CD4-positive, alpha-beta T cell (primary cell): ENCODE measurements around the gene FBXO41. TPM values are rescaled to one million over a fixed set of nuclear protein-coding genes. Genes with fewer than 3 reads are reported as not detected.

Experiments
- ATAC-seq: fragments of 200-7000 bp; cut with Tn5 transposase; one replicate; pipeline ENCODE4 v1.10.0; 2022; ENCODE audit warnings: mild to moderate bottlenecking; ENCODE audit not compliant: poor library complexity
- CTCF ChIA-PET: fragments of 350-600 bp; sonication (Branson Sonifier 250); formaldehyde crosslinking; loops from one replicate; lab custom pipeline; 2021; ENCODE audit warnings: antibody characterized with exemption, inconsistent platforms; lab: Charles Lee
- POLR2A ChIA-PET: fragments of 350-600 bp; sonication (Branson Sonifier 250); formaldehyde crosslinking; loops from one replicate; lab custom pipeline; 2021; ENCODE audit warnings: antibody characterized with exemption, inconsistent platforms; lab: Charles Lee
- DNase-seq, 14 experiments: peaks; one replicate each; pipeline ENCODE4 v3.0.0-alpha.2; 2013 to 2020; ENCODE audit warnings: mixed read lengths in 2 of 14
- H3K27ac ChIP-seq, 2 donors: one replicate each; pipeline versions ENCODE4 v1.5.1 to v1.7.0; 2013; ENCODE audit warnings: low read length in 2 of 2, low read depth in 1 of 2, mild to moderate bottlenecking in 1 of 2
- H3K27me3 ChIP-seq, 2 experiments: 1 replicate in 1 of 2; 2 replicates in 1 of 2; pipeline versions ENCODE4 v1.6.1 to v1.7.0; 2013; ENCODE audit warnings: low read length in 2 of 2, control low read depth in 1 of 2, mild to moderate bottlenecking in 1 of 2, moderate library complexity in 1 of 2; ENCODE audit not compliant: insufficient read depth in 2 of 2, control insufficient read depth in 1 of 2
- H3K36me3 ChIP-seq: one replicate; pipeline ENCODE4 v1.6.1; 2013; ENCODE audit warnings: low read length, control low read depth; ENCODE audit not compliant: insufficient read depth
- H3K4me1 ChIP-seq: one replicate; pipeline ENCODE4 v1.6.1; 2013; ENCODE audit warnings: low read length, control low read depth; ENCODE audit not compliant: insufficient read depth
- H3K4me3 ChIP-seq: one replicate; pipeline ENCODE4 v1.5.1; 2013; ENCODE audit warnings: mild to moderate bottlenecking, low read length, moderate library complexity
- H3K9me3 ChIP-seq, 2 experiments: 1 replicate in 1 of 2; 2 replicates in 1 of 2; pipeline versions ENCODE4 v1.6.1 to v1.7.0; 2013; ENCODE audit warnings: low read length in 2 of 2, mild to moderate bottlenecking in 2 of 2, control low read depth in 1 of 2, moderate library complexity in 1 of 2; ENCODE audit not compliant: control insufficient read depth in 1 of 2, insufficient read depth in 1 of 2
- H3K27ac Mint-ChIP-seq: one replicate; pipeline ENCODE4 v1.8.0; 2020; ENCODE audit warnings: mixed read lengths
- H3K27me3 Mint-ChIP-seq: one replicate; pipeline ENCODE4 v1.8.0; 2021; ENCODE audit warnings: mixed read lengths
- H3K36me3 Mint-ChIP-seq: one replicate; pipeline ENCODE4 v1.8.0; 2021; ENCODE audit warnings: low read depth, mixed read lengths
- H3K4me1 Mint-ChIP-seq: one replicate; pipeline ENCODE4 v1.8.0; 2021; ENCODE audit warnings: low read depth, mixed read lengths
- H3K4me3 Mint-ChIP-seq: one replicate; pipeline ENCODE4 v1.8.0; 2020; ENCODE audit warnings: mild to moderate bottlenecking, mixed read lengths
- H3K9me3 Mint-ChIP-seq: one replicate; pipeline ENCODE4 v1.8.0; 2020; ENCODE audit warnings: mixed read lengths
- CTCF ChIP-seq: fragments of 200-600 bp; IDR thresholded peaks from one replicate; pipeline ENCODE4 v1.8.0; 2022; ENCODE audit warnings: antibody characterized with exemption, mild to moderate bottlenecking
- intact Hi-C, 2 experiments: fragments of 100-400 bp; cut with DNase I in 1 of 2; cut with micrococcal nuclease in 1 of 2; formaldehyde crosslinking; loops; one replicate each; pipeline versions ENCODE4 v1.15.1 to v1.9.0; 2023 to 2025; cut with DNase I, micrococcal nuclease
- total RNA-seq, 174 experiments: library from RNA in 2 of 174; stranded (reverse) in 2 of 174; gene quantifications; one replicate each; pipeline ENCODE4 v1.2.3 and lab custom pipeline; 2021 to 2026

The FBXO41 gene
- total RNA-seq, 2 experiments from 2014 or later, result 14.0 to 16.0 TPM

- Mint-ChIP-seq H3K27ac (no peak overlapping the region), H3K4me1 (peaks cover 21% of the 10 kb centered on the region), H3K9me3 (no peaks in the 10 kb centered on the region), H3K36me3 (no peaks in the 10 kb centered on the region), H3K4me3 (peak overlapping the region; percentile 64), H3K27me3 (peaks cover 78% of the 10 kb centered on the region)
- Histone ChIP-seq H3K36me3 (no peaks in the 10 kb centered on the region), H3K4me1 (peaks cover 30% of the 10 kb centered on the region), H3K9me3 (peaks cover 4 to 21% of the 10 kb centered on the region in 2 experiments), H3K27me3 (peaks cover 50 to 62% of the 10 kb centered on the region in 2 experiments), H3K27ac (no peak overlapping the region), H3K4me3 (peak overlapping the region; percentile 33)
- peak; percentile 13 for ATAC-seq
- TF ChIP-seq CTCF, result no peak
- ChIA-PET CTCF (interaction anchor here (0.9 to 3.0 kb wide), 4 partner anchors 11 to 114 kb away, joined by 3 to 14 read pairs (median 9); partner anchors contain the start of genes CCT7 and PRADC1), POLR2A (interaction anchor here (0.6 to 4.9 kb wide), 6 partner anchors 7 to 765 kb away, joined by 3 to 46 read pairs (median 3); partner anchors contain the start of genes ALMS1, CCT7, FBXO41 and PRADC1)
- DNase-seq, result peak in 2 of 14 experiments; percentile 28 to 39
- intact Hi-C loops, result loop anchor here (2.0 to 5.0 kb wide), 5 partner anchors 23 to 96 kb away; partner anchors contain the start of genes ALMS1 (in 1 of the 2), CCT7 (in 1 of the 2), PRADC1 (in 1 of the 2) and SMYD5 (in 1 of the 2)
Measured at GRCh38 chr2:73291461-73292315, 7.4 kb upstream of the FBXO41 start.

- Mint-ChIP-seq H3K4me1 (peaks cover 22% of the 10 kb centered on the region), H3K9me3 (no peaks in the 10 kb centered on the region), H3K27ac (no peak overlapping the region), H3K27me3 (peaks cover 72% of the 10 kb centered on the region), H3K36me3 (no peaks in the 10 kb centered on the region), H3K4me3 (peak overlapping the region; percentile 81)
- POLR2A ChIA-PET, result interaction anchor here (0.6 to 4.9 kb wide), 6 partner anchors 11 to 765 kb away, joined by 3 to 46 read pairs (median 3); partner anchors contain the start of genes ALMS1, CCT7 and PRADC1
- intact Hi-C loops, result loop anchor here in 1 of 2 experiments (2.0 to 5.0 kb wide), 4 partner anchors 22 to 96 kb away; partner anchors contain the start of genes ALMS1, CCT7, PRADC1 and SMYD5
- CTCF ChIA-PET, result interaction anchor here (0.9 to 3.0 kb wide), 4 partner anchors 10 to 114 kb away, joined by 3 to 14 read pairs (median 9); partner anchors contain the start of genes CCT7 and PRADC1
- DNase-seq (peak in 13 of 14 experiments; percentile 22 to 80 (median 50)), ATAC-seq (peak; percentile 30)
- no peak for TF ChIP-seq CTCF
- Histone ChIP-seq H3K36me3 (no peaks in the 10 kb centered on the region), H3K4me1 (peaks cover 30% of the 10 kb centered on the region), H3K9me3 (peaks cover 4 to 21% of the 10 kb centered on the region in 2 experiments), H3K27ac (no peak overlapping the region), H3K4me3 (peak overlapping the region; percentile 33), H3K27me3 (peaks cover 44 to 56% of the 10 kb centered on the region in 2 experiments)
Measured at GRCh38 chr2:73291093-73291460, 6.8 kb upstream of the FBXO41 start.
